ENCODE measurements around the gene RNF14. TPM values are rescaled to one million over a fixed set of nuclear protein-coding genes. Genes with fewer than 3 reads are reported as not detected.

The RNF14 gene
- total RNA-seq, 4 donors from 2014 or later, result 33.8 to 53.5 (median 45.7) TPM

Other genes starting within 250 kb of the RNF14 start
- 100 to 1,000 TPM in 1 of 4 donors, 10 to 100 TPM in 3; 76.2 to 122 (median 89.5) TPM for gene PCDH1, start 90.7 kb upstream of the RNF14 start, total RNA-seq
- 10 to 100 TPM; 42.5 to 99.6 (median 59.9) TPM for gene DELE1, start 45.2 kb upstream of the RNF14 start, total RNA-seq
- 1 to 10 TPM in 1 of 4 donors, under 1 TPM in 3; 0.44 to 2.0 (median 0.82) TPM for gene PCDH12, start 10.9 kb upstream of the RNF14 start, total RNA-seq
- 10 to 100 TPM; 15.0 to 34.4 (median 24.3) TPM for gene GNPDA1, start 43.9 kb downstream of the RNF14 start, total RNA-seq
- 100 to 1,000 TPM in 1 of 4 donors, 10 to 100 TPM in 3; 57.8 to 116 (median 75.7) TPM for gene NDFIP1, start 139.7 kb downstream of the RNF14 start, total RNA-seq